HepG2 (cell line): ENCODE data around the gene TCOF1. TPM values are rescaled to one million over a fixed set of nuclear protein-coding genes. Genes with fewer than 3 reads are reported as not detected.

Source experiments
- ATAC-seq: fragments of 200-7000 bp; cut with Tn5 transposase; 3 replicates; pipeline ENCODE4 v1.9.1; 2020; ENCODE audit warnings: mild to moderate bottlenecking, moderate library complexity
- BruUV-seq: library from RNA; stranded (reverse); fragments of 400-500 nt; replicated peaks from 2 replicates; lab custom pipeline; 2021; lab: Mats Ljungman, UMichigan
- CTCF ChIA-PET: fragments of 300-600 bp; formaldehyde crosslinking; extraction: SDS; loops from one replicate; lab custom pipeline; 2021; ENCODE audit warnings: low total read pairs, inconsistent platforms, low intra/inter-chr PET ratio; lab: Yijun Ruan, JAX
- POLR2A ChIA-PET: fragments of 350-600 bp; sonication (Branson Sonifier 250); formaldehyde crosslinking; loops from one replicate; lab custom pipeline; 2020; ENCODE audit warnings: antibody characterized with exemption, inconsistent platforms; lab: Yijun Ruan, JAX
- DNase-seq: peaks from one replicate; pipeline ENCODE4 v3.0.0-alpha.2; 2015; ENCODE audit warnings: low spot score
- FAIRE-seq: peaks from 3 replicates; lab custom pipeline; 2011; peaks lifted over from hg19 to GRCh38; lab: Jason Lieb, UNC
- H2AFZ ChIP-seq: one replicate; pipeline ENCODE4 v1.6.1; 2011; ENCODE audit warnings: low read length, inconsistent platforms
- H3K27ac ChIP-seq: fragments of 300-600 bp; 3 replicates; pipeline ENCODE4 v1.8.0; 2011; ENCODE audit warnings: mixed run types, mild to moderate bottlenecking, mixed read lengths, low read length, inconsistent platforms; ENCODE audit not compliant: insufficient read depth; ENCODE audit errors: extremely low read length
- H3K27me3 ChIP-seq, 2 experiments: fragments of 200-600 bp in 1 of 2; 2 replicates in 1 of 2; 3 replicates in 1 of 2; pipeline versions ENCODE4 v1.6.0 to v1.8.0; 2011; ENCODE audit warnings: low read length in 2 of 2, mild to moderate bottlenecking in 2 of 2, moderate library complexity in 2 of 2, inconsistent platforms in 1 of 2; ENCODE audit not compliant: insufficient read depth in 2 of 2, control insufficient read depth in 1 of 2
- H3K36me3 ChIP-seq, 2 experiments: fragments of 200-600 bp in 1 of 2; replicated peaks in 1 of 2; 2 replicates in 1 of 2; 3 replicates in 1 of 2; pipeline versions ENCODE4 v1.5.1 to v1.8.0; 2011; ENCODE audit warnings: low read length in 2 of 2, inconsistent platforms in 1 of 2; ENCODE audit not compliant: insufficient read depth in 2 of 2, control insufficient read depth in 1 of 2
- H3K4me1 ChIP-seq: 2 replicates; pipeline ENCODE4 v1.5.1; 2012; ENCODE audit warnings: low read length, inconsistent platforms; ENCODE audit not compliant: insufficient read depth
- H3K4me2 ChIP-seq: 2 replicates; pipeline ENCODE4 v1.6.0; 2011; ENCODE audit warnings: low read depth, low read length, inconsistent platforms
- H3K4me3 ChIP-seq, 3 experiments: fragments of 200-600 bp in 1 of 3; sonication (generic), shearing (Covaris generic) in 1 of 3; replicated peaks in 1 of 3; 2 replicates each; pipeline ENCODE4 v1.5.1; 2011 to 2016; ENCODE audit warnings: low read length in 3 of 3, inconsistent platforms in 2 of 3, low read depth in 2 of 3, mild to moderate bottlenecking in 2 of 3, control low read depth in 1 of 3, mixed read lengths in 1 of 3; ENCODE audit not compliant: insufficient read depth in 1 of 3
- H3K79me2 ChIP-seq: one replicate; pipeline ENCODE4 v1.6.1; 2011; ENCODE audit warnings: low read length, inconsistent platforms; ENCODE audit not compliant: insufficient read depth
- H3K9ac ChIP-seq: 2 replicates; pipeline ENCODE4 v1.6.0; 2011; ENCODE audit warnings: mild to moderate bottlenecking, low read depth, low read length, inconsistent platforms; ENCODE audit not compliant: insufficient read depth
- H3K9me3 ChIP-seq: 2 replicates; pipeline ENCODE4 v1.5.1; 2012; ENCODE audit warnings: mild to moderate bottlenecking, low read length
- H4K20me1 ChIP-seq: 2 replicates; pipeline ENCODE4 v1.6.0; 2011; ENCODE audit warnings: inconsistent platforms, mild to moderate bottlenecking, low read length, moderate library complexity; ENCODE audit not compliant: insufficient read depth
- FOXM1 ChIP-seq: sonication (generic); formaldehyde crosslinking; IDR thresholded peaks from 2 replicates; pipeline ENCODE4 v1.5.0; 2020; ENCODE audit warnings: missing genetic modification reagents
- GABPA ChIP-seq, 2 experiments: IDR thresholded peaks; 2 replicates each; pipeline ENCODE4 v1.6.1; 2011 to 2016; ENCODE audit warnings: low read depth in 2 of 2, low read length in 1 of 2, missing biosample characterization in 1 of 2, missing genetic modification characterization in 1 of 2
- KDM2A ChIP-seq: sonication (generic); formaldehyde crosslinking; IDR thresholded peaks from 2 replicates; pipeline ENCODE4 v1.4.0; 2020; ENCODE audit warnings: low read depth, missing genetic modification reagents, borderline replicate concordance
- PHB2 ChIP-seq: fragments of 450-650 bp; IDR thresholded peaks from 2 replicates; pipeline ENCODE4 v1.6.1; 2018; ENCODE audit not compliant: partially characterized antibody
- SAP130 ChIP-seq: IDR thresholded peaks from 2 replicates; pipeline ENCODE4 v1.6.1; 2016; ENCODE audit warnings: low read depth
- STAG1 ChIP-seq: sonication (generic); formaldehyde crosslinking; IDR thresholded peaks from 2 replicates; pipeline ENCODE4 v1.4.0; 2020; ENCODE audit warnings: missing genetic modification reagents
- SUZ12 ChIP-seq: fragments of 150-350 bp; IDR thresholded peaks from 2 replicates; pipeline ENCODE4 v1.6.1; 2014; ENCODE audit warnings: low read depth, low read length
- WGBS: methylation state at CpG from one replicate; pipeline ENCODE4 v1.1.6; 2017; ENCODE audit warnings: low lambda C conversion rate; 5-methylcytosine and 5-hydroxymethylcytosine counted together
- in situ Hi-C: cut with HindIII; loops from 2 replicates; pipeline ENCODE4 v1.10.0; 2017; ENCODE audit warnings: low pct_unique_long_range_greater_than_20kb; ENCODE audit not compliant: extremely low pct_ligation_motif_present
- intact Hi-C: fragments of 100-400 bp; cut with micrococcal nuclease; formaldehyde crosslinking; loops from one replicate; pipeline ENCODE4 v1.10.0; 2022; ENCODE audit not compliant: unreplicated experiment
- polyA plus RNA-seq, 8 experiments: library from polyadenylated mRNA; depleted of rRNA in 3 of 8; stranded (reverse) in 7 of 8; unstranded in 1 of 8; fragments of >200 nt; fragmentation: Illumina TruSeq in 4 of 8; extraction: Trizol in 4 of 8; gene quantifications; 2 replicates each; pipeline versions ENCODE4 v1.2.1 to v1.2.3, GENCODE V29; 2011 to 2016; ENCODE audit warnings: low read depth in 4 of 8, missing spikeins in 1 of 8, mixed read lengths in 1 of 8; ENCODE audit not compliant: insufficient read depth in 1 of 8
- total RNA-seq, 5 experiments: library from RNA; depleted of rRNA; stranded (reverse); fragments of >200 nt; fragmentation: Illumina TruSeq; extraction: Trizol; gene quantifications; 2 replicates each; pipeline ENCODE4 v1.2.3, GENCODE V29; 2016; ENCODE audit warnings: low read depth in 1 of 5
- TF ChIP-seq, protein P1 (sequence below): sonication (generic); formaldehyde crosslinking; IDR thresholded peaks from 2 replicates; pipeline ENCODE4 v1.4.0; 2020; ENCODE audit warnings: missing genetic modification reagents
- TF ChIP-seq, protein P2 (sequence below): sonication (generic); formaldehyde crosslinking; IDR thresholded peaks from 2 replicates; pipeline ENCODE4 v1.4.0; 2020; ENCODE audit warnings: low read depth, mild to moderate bottlenecking, missing genetic modification reagents
- TF ChIP-seq, protein P3 (sequence below): sonication (generic); formaldehyde crosslinking; IDR thresholded peaks from 2 replicates; pipeline ENCODE4 v1.4.0; 2020; ENCODE audit warnings: missing genetic modification reagents; ENCODE audit errors: not compliant biosample characterization
- TF ChIP-seq, protein P4 (sequence below): sonication (generic); formaldehyde crosslinking; IDR thresholded peaks from 2 replicates; pipeline ENCODE4 v1.8.1; 2023; ENCODE audit warnings: mild to moderate bottlenecking, missing genetic modification reagents

TCOF1 gene
- total and polyA plus RNA-seq, 2 of the 13 experiments (the other 11 are each of a cell fraction or from before 2014, with no cell fraction given): 10.1 to 41.6 TPM

DNA sequence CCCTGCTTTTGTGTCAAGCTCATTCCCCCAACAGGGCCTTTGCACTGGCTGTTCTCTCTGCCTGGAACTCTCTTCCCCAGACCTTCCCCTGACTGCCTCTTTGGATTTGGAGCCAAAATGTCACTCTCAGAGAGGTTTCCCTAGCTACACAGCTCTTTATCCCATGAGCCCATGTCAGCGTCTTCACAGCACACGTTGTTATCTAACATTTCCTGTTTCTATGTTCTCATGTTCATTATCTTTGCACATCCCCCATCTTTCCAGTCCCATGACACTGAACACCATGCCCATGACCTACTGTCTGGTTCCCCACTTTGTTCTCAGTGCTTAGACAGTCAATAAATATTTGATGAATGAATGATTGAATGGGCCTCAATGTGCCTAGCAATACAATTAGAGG lies 28.5 kb upstream of the TCOF1 start:
- CTCF ChIA-PET: no interaction called here
- POLR2A ChIA-PET: no interaction called here
- in situ Hi-C loops: no loop called here

More for the DNA sequence above, 28.5 kb upstream of the TCOF1 start:
- no peak for FAIRE-seq
- H2AFZ ChIP-seq: no peak overlapping the region
- 52% methylated on average over 2 of the region's 2 CpGs for WGBS
- H3K9me3 ChIP-seq: no peaks in the 10 kb centered on the region
- no peaks in the 10 kb centered on the region for H4K20me1 ChIP-seq
- intact Hi-C loops: no loop called here
- no peak overlapping the region for H3K27ac ChIP-seq
- no peaks in the 10 kb centered on the region; a peak in 1 of 5 replicates for H3K36me3 ChIP-seq
- DNase-seq: no peak
- no peak for TF ChIP-seq SUZ12
- TF ChIP-seq, protein P1, sequence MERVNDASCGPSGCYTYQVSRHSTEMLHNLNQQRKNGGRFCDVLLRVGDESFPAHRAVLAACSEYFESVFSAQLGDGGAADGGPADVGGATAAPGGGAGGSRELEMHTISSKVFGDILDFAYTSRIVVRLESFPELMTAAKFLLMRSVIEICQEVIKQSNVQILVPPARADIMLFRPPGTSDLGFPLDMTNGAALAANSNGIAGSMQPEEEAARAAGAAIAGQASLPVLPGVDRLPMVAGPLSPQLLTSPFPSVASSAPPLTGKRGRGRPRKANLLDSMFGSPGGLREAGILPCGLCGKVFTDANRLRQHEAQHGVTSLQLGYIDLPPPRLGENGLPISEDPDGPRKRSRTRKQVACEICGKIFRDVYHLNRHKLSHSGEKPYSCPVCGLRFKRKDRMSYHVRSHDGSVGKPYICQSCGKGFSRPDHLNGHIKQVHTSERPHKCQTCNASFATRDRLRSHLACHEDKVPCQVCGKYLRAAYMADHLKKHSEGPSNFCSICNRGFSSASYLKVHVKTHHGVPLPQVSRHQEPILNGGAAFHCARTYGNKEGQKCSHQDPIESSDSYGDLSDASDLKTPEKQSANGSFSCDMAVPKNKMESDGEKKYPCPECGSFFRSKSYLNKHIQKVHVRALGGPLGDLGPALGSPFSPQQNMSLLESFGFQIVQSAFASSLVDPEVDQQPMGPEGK: no peak
- TF ChIP-seq, protein P2, sequence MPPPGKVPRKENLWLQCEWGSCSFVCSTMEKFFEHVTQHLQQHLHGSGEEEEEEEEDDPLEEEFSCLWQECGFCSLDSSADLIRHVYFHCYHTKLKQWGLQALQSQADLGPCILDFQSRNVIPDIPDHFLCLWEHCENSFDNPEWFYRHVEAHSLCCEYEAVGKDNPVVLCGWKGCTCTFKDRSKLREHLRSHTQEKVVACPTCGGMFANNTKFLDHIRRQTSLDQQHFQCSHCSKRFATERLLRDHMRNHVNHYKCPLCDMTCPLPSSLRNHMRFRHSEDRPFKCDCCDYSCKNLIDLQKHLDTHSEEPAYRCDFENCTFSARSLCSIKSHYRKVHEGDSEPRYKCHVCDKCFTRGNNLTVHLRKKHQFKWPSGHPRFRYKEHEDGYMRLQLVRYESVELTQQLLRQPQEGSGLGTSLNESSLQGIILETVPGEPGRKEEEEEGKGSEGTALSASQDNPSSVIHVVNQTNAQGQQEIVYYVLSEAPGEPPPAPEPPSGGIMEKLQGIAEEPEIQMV: no peak
- TF ChIP-seq, protein P3, sequence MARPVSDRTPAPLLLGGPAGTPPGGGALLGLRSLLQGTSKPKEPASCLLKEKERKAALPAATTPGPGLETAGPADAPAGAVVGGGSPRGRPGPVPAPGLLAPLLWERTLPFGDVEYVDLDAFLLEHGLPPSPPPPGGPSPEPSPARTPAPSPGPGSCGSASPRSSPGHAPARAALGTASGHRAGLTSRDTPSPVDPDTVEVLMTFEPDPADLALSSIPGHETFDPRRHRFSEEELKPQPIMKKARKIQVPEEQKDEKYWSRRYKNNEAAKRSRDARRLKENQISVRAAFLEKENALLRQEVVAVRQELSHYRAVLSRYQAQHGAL (CRISPR knock-in tag): no peak
- no peak for TF ChIP-seq KDM2A (CRISPR knock-in tag)
- TF ChIP-seq, protein P4, sequence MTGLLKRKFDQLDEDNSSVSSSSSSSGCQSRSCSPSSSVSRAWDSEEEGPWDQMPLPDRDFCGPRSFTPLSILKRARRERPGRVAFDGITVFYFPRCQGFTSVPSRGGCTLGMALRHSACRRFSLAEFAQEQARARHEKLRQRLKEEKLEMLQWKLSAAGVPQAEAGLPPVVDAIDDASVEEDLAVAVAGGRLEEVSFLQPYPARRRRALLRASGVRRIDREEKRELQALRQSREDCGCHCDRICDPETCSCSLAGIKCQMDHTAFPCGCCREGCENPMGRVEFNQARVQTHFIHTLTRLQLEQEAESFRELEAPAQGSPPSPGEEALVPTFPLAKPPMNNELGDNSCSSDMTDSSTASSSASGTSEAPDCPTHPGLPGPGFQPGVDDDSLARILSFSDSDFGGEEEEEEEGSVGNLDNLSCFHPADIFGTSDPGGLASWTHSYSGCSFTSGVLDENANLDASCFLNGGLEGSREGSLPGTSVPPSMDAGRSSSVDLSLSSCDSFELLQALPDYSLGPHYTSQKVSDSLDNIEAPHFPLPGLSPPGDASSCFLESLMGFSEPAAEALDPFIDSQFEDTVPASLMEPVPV (CRISPR knock-in tag): no peak
- TF ChIP-seq SAP130 (CRISPR knock-in tag): no peak
- TF ChIP-seq STAG1 (CRISPR knock-in tag): no peak
- TF ChIP-seq PHB2: no peak
- TF ChIP-seq FOXM1 (CRISPR knock-in tag): no peak
- TF ChIP-seq GABPA (IDR thresholded peaks at IDR 0.05; ENCODE audit: low read depth, low read length): no peak
- TF ChIP-seq GABPA (CRISPR knock-in tag; IDR thresholded peaks at IDR 0.05; ENCODE audit: low read depth): no peak
- H3K9ac ChIP-seq: no peak overlapping the region
- peaks cover 34% of the 10 kb centered on the region for H3K4me1 ChIP-seq
- no peak for ATAC-seq
- no TSS peak for BruUV-seq
- H3K79me2 ChIP-seq: no peaks in the 10 kb centered on the region
- H3K4me2 ChIP-seq: no peak overlapping the region
- H3K4me3 ChIP-seq: no peak overlapping the region
- peaks cover 6 to 18% of the 10 kb centered on the region in 2 experiments; a peak in 3 of 5 replicates for H3K27me3 ChIP-seq
